K562 (cell line): ENCODE data around the gene ZNF500. TPM values are rescaled to one million over a fixed set of nuclear protein-coding genes. Genes with fewer than 3 reads are reported as not detected.

ENCODE experiments used
- BDP1 ChIP-seq: IDR thresholded peaks from 3 replicates; pipeline ENCODE4 v1.6.1; 2011; ENCODE audit not compliant: insufficient read length, insufficient read depth
- CC2D1A ChIP-seq: fragments of 450-650 bp; IDR thresholded peaks from 2 replicates; pipeline ENCODE4 v1.6.1; 2017; ENCODE audit warnings: mild to moderate bottlenecking
- CCAR2 ChIP-seq: fragments of 200-400 bp; formaldehyde crosslinking; IDR thresholded peaks from 2 replicates; pipeline ENCODE4 v1.6.1; 2017; ENCODE audit warnings: mild to moderate bottlenecking, low read depth, low read length
- DMBX1 ChIP-seq: fragments of 250-450 bp; sonication (Bioruptor Pico); IDR thresholded peaks from 2 replicates; pipeline ENCODE4 v1.8.0; 2022; ENCODE audit warnings: inconsistent platforms, mild to moderate bottlenecking, moderate library complexity, borderline replicate concordance
- ETV1 ChIP-seq: fragments of 450-650 bp; conservative IDR thresholded peaks from 2 replicates; pipeline ENCODE4 v1.6.1; 2016; ENCODE audit warnings: missing genetic modification characterization, control low read depth, low read depth, missing compliant biosample characterization
- GABPB2 ChIP-seq: fragments of 250-450 bp; sonication (Bioruptor Pico); conservative IDR thresholded peaks from 2 replicates; pipeline ENCODE4 v1.5.1; 2021; ENCODE audit warnings: mild to moderate bottlenecking
- GTF2E2 ChIP-seq: fragments of 200-800 bp; sonication (Bioruptor generic); IDR thresholded peaks from 2 replicates; pipeline ENCODE4 v1.6.1; 2016; ENCODE audit warnings: missing genetic modification characterization, missing compliant biosample characterization
- HOXB6 ChIP-seq: fragments of 250-450 bp; sonication (Bioruptor Pico); IDR thresholded peaks from 2 replicates; pipeline ENCODE4 v1.5.1; 2022; ENCODE audit warnings: mild to moderate bottlenecking, borderline replicate concordance
- MNT ChIP-seq, 2 experiments: fragments of 450-650 bp; conservative IDR thresholded peaks; 2 replicates each; pipeline ENCODE4 v1.6.1; 2017; ENCODE audit warnings: mild to moderate bottlenecking in 2 of 2, moderate library complexity in 2 of 2
- MXI1 ChIP-seq: IDR thresholded peaks from 2 replicates; pipeline ENCODE4 v1.6.1; 2011; ENCODE audit warnings: low read depth, mild to moderate bottlenecking, improper control_type of control experiment, low read length
- NFE2L1 ChIP-seq: fragments of 450-650 bp; IDR thresholded peaks from 2 replicates; pipeline ENCODE4 v1.6.1; 2016; ENCODE audit warnings: missing genetic modification characterization, low read depth, mild to moderate bottlenecking, missing compliant biosample characterization, moderate library complexity, borderline replicate concordance
- PHTF2 ChIP-seq: fragments of 250-450 bp; sonication (Bioruptor Pico); IDR thresholded peaks from 2 replicates; pipeline ENCODE4 v1.5.0; 2021; ENCODE audit warnings: mild to moderate bottlenecking
- POLR3G ChIP-seq: IDR thresholded peaks from 2 replicates; pipeline ENCODE4 v1.6.1; 2011; ENCODE audit not compliant: insufficient read length, insufficient replicate concordance; ENCODE audit errors: extremely low read depth
- RBM22 ChIP-seq: fragments of 200-400 bp; formaldehyde crosslinking; IDR thresholded peaks from 2 replicates; pipeline ENCODE4 v1.6.1; 2018; ENCODE audit warnings: low read length, low read depth; ENCODE audit not compliant: poor library complexity, severe bottlenecking
- TARDBP ChIP-seq: fragments of 450-650 bp; IDR thresholded peaks from 2 replicates; pipeline ENCODE4 v1.6.1; 2016
- TCFL5 ChIP-seq: fragments of 250-450 bp; sonication (Bioruptor Pico); conservative IDR thresholded peaks from 2 replicates; pipeline ENCODE4 v1.6.1; 2021; ENCODE audit warnings: mild to moderate bottlenecking, moderate library complexity, matching md5 sums
- YY1 ChIP-seq, 3 experiments: IDR thresholded peaks; 2 replicates each; pipeline ENCODE4 v1.6.1; 2011; ENCODE audit warnings: low read length in 2 of 3, mild to moderate bottlenecking in 2 of 3, moderate library complexity in 2 of 3, borderline replicate concordance in 1 of 3, control low read depth in 1 of 3, low read depth in 1 of 3; ENCODE audit not compliant: insufficient read depth in 3 of 3, insufficient replicate concordance in 2 of 3, control insufficient read depth in 1 of 3, insufficient read length in 1 of 3; ENCODE audit errors: extremely low read depth in 1 of 3
- ZBED1 ChIP-seq: IDR thresholded peaks from 2 replicates; pipeline ENCODE4 v1.6.1; 2014
- ZBTB1 ChIP-seq: sonication (generic); formaldehyde crosslinking; IDR thresholded peaks from 2 replicates; pipeline ENCODE4 v1.8.1; 2023; ENCODE audit warnings: missing genetic modification reagents, low read depth, mild to moderate bottlenecking, borderline replicate concordance
- ZBTB43 ChIP-seq: sonication (generic); formaldehyde crosslinking; IDR thresholded peaks from 2 replicates; pipeline ENCODE4 v1.8.0; 2023; ENCODE audit warnings: mild to moderate bottlenecking, missing genetic modification reagents
- ZNF124 ChIP-seq: sonication (generic); formaldehyde crosslinking; IDR thresholded peaks from 2 replicates; pipeline ENCODE4 v1.8.1; 2022; ENCODE audit warnings: missing genetic modification reagents
- ZNF518B ChIP-seq: fragments of 250-450 bp; sonication (Bioruptor Pico); IDR thresholded peaks from 2 replicates; pipeline ENCODE4 v1.5.0; 2021; ENCODE audit warnings: mild to moderate bottlenecking, moderate library complexity
- polyA plus RNA-seq, 8 experiments: library from polyadenylated mRNA; depleted of rRNA in 4 of 8; stranded (reverse) in 5 of 8; unstranded in 3 of 8; fragments of >200 nt; fragmentation: Nextera tagmentation in 2 of 8; fragmentation: Illumina TruSeq in 1 of 8; extraction: Ambion mirVana in 2 of 8; extraction: Trizol in 1 of 8; gene quantifications; 2 replicates each; pipeline versions ENCODE4 v1.2.1 to v1.2.3, GENCODE V29; 2011 to 2014; ENCODE audit warnings: inconsistent platforms in 1 of 8, missing spikeins in 1 of 8
- total RNA-seq, 7 experiments: library from RNA; depleted of rRNA in 6 of 7; stranded (reverse); fragments of >200 nt in 6 of 7; fragmentation: Illumina TruSeq in 2 of 7; extraction: Trizol in 2 of 7; gene quantifications; 2 replicates each; pipeline versions ENCODE4 v1.2.1 to v1.2.3, GENCODE V29; 2011 to 2021; ENCODE audit warnings: low replicate concordance in 1 of 7

The ZNF500 gene
- total and polyA plus RNA-seq, 9 of the 15 experiments (the other 6 are each of a cell fraction or from before 2014, with no cell fraction given): 0.80 to 20.8 (median 5.3) TPM

GRCh38 chr16:4768549-4769305 is 1.8 kb upstream of the ZNF500 start (continued):
- no peak for TF ChIP-seq HOXB6 (CRISPR knock-in tag)
- TF ChIP-seq ZNF518B (CRISPR knock-in tag): no peak
- TF ChIP-seq CC2D1A: no peak
- no peak for TF ChIP-seq RBM22
- no peak for TF ChIP-seq GTF2E2 (tag)
- TF ChIP-seq CCAR2: no peak
- TF ChIP-seq ZNF124 (CRISPR knock-in tag): no peak
- TF ChIP-seq NFE2L1 (tag): no peak
- TF ChIP-seq ZBED1: no peak
- TF ChIP-seq POLR3G: no peak
- TF ChIP-seq GABPB2 (CRISPR knock-in tag): no peak
- TF ChIP-seq ZBTB43: no peak
- TF ChIP-seq YY1 (IDR thresholded peaks at IDR 0.05; ENCODE audit: borderline replicate concordance in 1 of 3, control insufficient read depth in 1 of 3, extremely low read depth in 1 of 3, insufficient read depth in 3 of 3, insufficient read length in 1 of 3, insufficient replicate concordance in 2 of 3, low read depth in 1 of 3, low read length in 2 of 3): peak in 2 of 3 experiments; percentile 45 to 47
- TF ChIP-seq PHTF2 (CRISPR knock-in tag): no peak
- peak in 1 of 2 experiments; percentile 25; a peak in 2 of 4 replicates for TF ChIP-seq MNT (conservative IDR thresholded peaks at IDR 0.05)
- no peak for TF ChIP-seq ZBTB1 (CRISPR knock-in tag)
- peak; percentile 21; the same call in 1 of the 2 replicates for TF ChIP-seq DMBX1
- no peak for TF ChIP-seq TCFL5 (CRISPR knock-in tag)
- TF ChIP-seq BDP1: no peak
- no peak for TF ChIP-seq MXI1
- TF ChIP-seq ETV1 (tag): peak; percentile 59; the same call in 1 of the 2 replicates
- TF ChIP-seq TARDBP: no peak
